ENCODE data around the gene NTM. TPM values are rescaled to one million over a fixed set of nuclear protein-coding genes. Genes with fewer than 3 reads are reported as not detected.

The NTM gene
- total and polyA plus RNA-seq, 2 experiments from 2014 or later, result 2.2 to 4.9 TPM

DNA sequence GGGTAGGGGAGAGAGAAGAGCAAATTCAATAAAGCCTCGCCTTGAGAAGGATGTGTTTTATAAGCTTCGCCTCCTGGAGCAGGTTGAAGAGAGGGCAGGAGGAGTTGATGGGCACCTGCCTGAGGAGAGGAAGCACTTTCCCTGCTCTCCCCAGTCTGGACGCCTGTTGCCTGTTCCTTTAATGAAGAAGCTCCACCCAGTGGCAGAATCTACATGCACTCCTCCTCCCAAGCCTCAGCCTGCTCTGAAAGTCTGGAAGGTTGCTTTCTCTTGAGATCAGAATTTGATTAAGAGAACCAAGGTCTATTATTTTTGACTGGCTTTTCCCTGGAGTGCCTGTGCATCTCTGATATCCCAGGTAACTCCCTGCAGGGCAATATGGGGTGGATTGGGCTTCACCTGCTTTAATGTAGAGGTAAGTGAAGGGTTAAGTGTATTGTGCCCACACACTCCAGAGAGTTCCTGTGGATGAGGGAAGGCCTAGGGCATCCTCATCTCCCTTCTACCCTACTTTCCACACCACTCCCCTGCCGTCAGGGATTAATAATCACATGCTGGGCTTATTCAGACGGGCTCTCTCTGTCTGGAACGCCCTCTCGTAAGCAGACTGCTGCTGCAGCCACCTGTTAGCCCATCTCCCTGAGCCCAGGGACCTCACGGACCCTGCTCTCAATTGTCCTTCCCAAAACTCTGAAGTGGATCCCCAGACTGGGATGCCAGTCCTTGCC lies 22.3 kb downstream of the NTM start:
- Histone ChIP-seq H3K4me1 (ENCODE audit: insufficient read depth) (no peaks in the 10 kb centered on the region), H2AFZ (no peak overlapping the region), H3K4me2 (no peak overlapping the region), H4K20me1 (ENCODE audit: insufficient read depth, poor library complexity, severe bottlenecking) (no peaks in the 10 kb centered on the region), H3K27me3 (peaks cover 3% of the 10 kb centered on the region), H3K36me3 (replicated peaks; ENCODE audit: insufficient read depth, low read depth) (no peaks in the 10 kb centered on the region), H3K9me3 (ENCODE audit: low read depth) (no peaks in the 10 kb centered on the region), H3K4me3 (no peak overlapping the region), H3K9me2 (replicated peaks; ENCODE audit: insufficient read depth) (no peaks in the 10 kb centered on the region), H3K27ac (no peak overlapping the region), H3K79me2 (no peaks in the 10 kb centered on the region)
- TF ChIP-seq, protein P1, sequence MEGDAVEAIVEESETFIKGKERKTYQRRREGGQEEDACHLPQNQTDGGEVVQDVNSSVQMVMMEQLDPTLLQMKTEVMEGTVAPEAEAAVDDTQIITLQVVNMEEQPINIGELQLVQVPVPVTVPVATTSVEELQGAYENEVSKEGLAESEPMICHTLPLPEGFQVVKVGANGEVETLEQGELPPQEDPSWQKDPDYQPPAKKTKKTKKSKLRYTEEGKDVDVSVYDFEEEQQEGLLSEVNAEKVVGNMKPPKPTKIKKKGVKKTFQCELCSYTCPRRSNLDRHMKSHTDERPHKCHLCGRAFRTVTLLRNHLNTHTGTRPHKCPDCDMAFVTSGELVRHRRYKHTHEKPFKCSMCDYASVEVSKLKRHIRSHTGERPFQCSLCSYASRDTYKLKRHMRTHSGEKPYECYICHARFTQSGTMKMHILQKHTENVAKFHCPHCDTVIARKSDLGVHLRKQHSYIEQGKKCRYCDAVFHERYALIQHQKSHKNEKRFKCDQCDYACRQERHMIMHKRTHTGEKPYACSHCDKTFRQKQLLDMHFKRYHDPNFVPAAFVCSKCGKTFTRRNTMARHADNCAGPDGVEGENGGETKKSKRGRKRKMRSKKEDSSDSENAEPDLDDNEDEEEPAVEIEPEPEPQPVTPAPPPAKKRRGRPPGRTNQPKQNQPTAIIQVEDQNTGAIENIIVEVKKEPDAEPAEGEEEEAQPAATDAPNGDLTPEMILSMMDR (IDR thresholded peaks at IDR 0.05; ENCODE audit: poor library complexity), result peak; percentile 19
- TF ChIP-seq EZH2phosphoT487 (IDR thresholded peaks at IDR 0.05; ENCODE audit: low read depth, severe bottlenecking, unreplicated experiment), result no peak
- DNase-seq (ENCODE audit: low spot score), result peak; percentile 38
- 73% methylated on average over 8 of the region's 8 CpGs for WGBS (ENCODE audit: low lambda C conversion rate, missing lambda C conversion rate)

DNA sequence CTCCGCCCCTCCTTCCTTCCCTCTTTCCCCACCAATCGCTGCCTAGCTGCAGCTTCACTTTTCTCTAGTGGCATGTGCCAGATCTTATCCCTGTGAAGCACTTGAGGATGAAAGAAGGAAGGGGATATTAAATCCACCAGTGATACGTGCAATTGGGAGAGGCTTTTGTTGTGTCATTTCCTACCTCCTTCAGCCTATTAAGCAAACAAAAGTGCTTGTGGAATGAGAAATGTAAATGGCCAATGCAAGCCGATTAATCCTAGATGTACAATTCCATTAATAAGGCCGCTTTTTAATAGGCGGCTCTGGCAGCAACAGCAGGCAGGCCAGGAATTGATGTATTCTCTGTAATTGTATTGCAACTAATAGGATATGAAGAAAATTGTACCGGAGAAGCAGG lies 23.3 kb downstream of the NTM start:
- H3K9me2 ChIP-seq (replicated peaks; ENCODE audit: insufficient read depth), result no peaks in the 10 kb centered on the region
- no peak overlapping the region for H3K4me3 ChIP-seq
- H3K79me2 ChIP-seq, result no peaks in the 10 kb centered on the region
- peaks cover 3% of the 10 kb centered on the region for H3K27me3 ChIP-seq
- no peaks in the 10 kb centered on the region for H3K4me1 ChIP-seq (ENCODE audit: insufficient read depth)
- TF ChIP-seq, protein P1 (IDR thresholded peaks at IDR 0.05; ENCODE audit: poor library complexity), result no peak
- TF ChIP-seq EZH2phosphoT487 (IDR thresholded peaks at IDR 0.05; ENCODE audit: low read depth, severe bottlenecking, unreplicated experiment) (no peak), EZH2 (IDR thresholded peaks at IDR 0.05; ENCODE audit: borderline replicate concordance) (no peak)
- H3K9me3 ChIP-seq (ENCODE audit: low read depth), result no peaks in the 10 kb centered on the region
- no peak for DNase-seq (ENCODE audit: low spot score)
- no peak overlapping the region for H3K4me2 ChIP-seq
- H3K36me3 ChIP-seq (replicated peaks; ENCODE audit: insufficient read depth, low read depth), result no peaks in the 10 kb centered on the region
- 94% methylated on average over 7 of the region's 7 CpGs for WGBS (ENCODE audit: low lambda C conversion rate, missing lambda C conversion rate)
- H2AFZ ChIP-seq, result no peak overlapping the region
- H3K27ac ChIP-seq, result no peak overlapping the region
- no peaks in the 10 kb centered on the region for H4K20me1 ChIP-seq (ENCODE audit: insufficient read depth, poor library complexity, severe bottlenecking)

DNA sequence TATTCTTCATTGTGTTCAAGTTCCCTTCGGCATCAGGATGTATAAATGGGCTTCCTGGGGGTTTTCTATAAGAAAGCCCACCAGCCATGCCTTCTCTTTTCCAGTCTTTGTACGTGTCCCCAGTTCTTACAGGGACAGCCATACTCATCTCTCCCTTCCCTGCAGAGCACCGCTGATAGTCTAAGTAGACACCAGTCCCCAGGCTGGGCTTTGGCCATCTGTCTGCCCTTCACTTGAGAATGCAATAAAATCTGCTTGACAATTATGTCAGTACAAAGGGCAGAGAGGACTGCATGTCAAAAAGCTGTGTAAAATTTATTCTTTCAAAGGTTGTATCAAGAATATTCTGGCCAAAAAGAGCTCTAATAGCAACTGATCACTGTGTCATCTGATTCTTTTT lies 27.3 kb downstream of the NTM start:
- H4K20me1 ChIP-seq (ENCODE audit: insufficient read depth, poor library complexity, severe bottlenecking), result no peaks in the 10 kb centered on the region
- H3K27me3 ChIP-seq, result peaks cover 3% of the 10 kb centered on the region
- H3K4me3 ChIP-seq, result no peak overlapping the region
- no peaks in the 10 kb centered on the region for H3K79me2 ChIP-seq
- TF ChIP-seq, protein P1 (IDR thresholded peaks at IDR 0.05; ENCODE audit: poor library complexity), result no peak
- TF ChIP-seq EZH2 (IDR thresholded peaks at IDR 0.05; ENCODE audit: borderline replicate concordance), result no peak
- TF ChIP-seq EZH2phosphoT487 (IDR thresholded peaks at IDR 0.05; ENCODE audit: low read depth, severe bottlenecking, unreplicated experiment), result no peak
- no peaks in the 10 kb centered on the region for H3K9me2 ChIP-seq (replicated peaks; ENCODE audit: insufficient read depth)
- 88% methylated on average over 3 of the region's 3 CpGs for WGBS (ENCODE audit: low lambda C conversion rate, missing lambda C conversion rate)
- no peaks in the 10 kb centered on the region for H3K36me3 ChIP-seq (replicated peaks; ENCODE audit: insufficient read depth, low read depth)
- H3K27ac ChIP-seq, result no peak overlapping the region
- no peak overlapping the region for H2AFZ ChIP-seq
- H3K4me1 ChIP-seq (ENCODE audit: insufficient read depth), result no peaks in the 10 kb centered on the region
- H3K4me2 ChIP-seq, result no peak overlapping the region
- H3K9me3 ChIP-seq (ENCODE audit: low read depth), result no peaks in the 10 kb centered on the region
- no peak for DNase-seq (ENCODE audit: low spot score)

Measured in hepatocyte (in vitro differentiated cells).